ENCODE results near the gene CABP2.
"Not testable (repeated sequence)": the region's sequence is repeated elsewhere in the genome, so short reads cannot be mapped to it uniquely, and the experiment has no call there.

CABP2 gene

DNA sequence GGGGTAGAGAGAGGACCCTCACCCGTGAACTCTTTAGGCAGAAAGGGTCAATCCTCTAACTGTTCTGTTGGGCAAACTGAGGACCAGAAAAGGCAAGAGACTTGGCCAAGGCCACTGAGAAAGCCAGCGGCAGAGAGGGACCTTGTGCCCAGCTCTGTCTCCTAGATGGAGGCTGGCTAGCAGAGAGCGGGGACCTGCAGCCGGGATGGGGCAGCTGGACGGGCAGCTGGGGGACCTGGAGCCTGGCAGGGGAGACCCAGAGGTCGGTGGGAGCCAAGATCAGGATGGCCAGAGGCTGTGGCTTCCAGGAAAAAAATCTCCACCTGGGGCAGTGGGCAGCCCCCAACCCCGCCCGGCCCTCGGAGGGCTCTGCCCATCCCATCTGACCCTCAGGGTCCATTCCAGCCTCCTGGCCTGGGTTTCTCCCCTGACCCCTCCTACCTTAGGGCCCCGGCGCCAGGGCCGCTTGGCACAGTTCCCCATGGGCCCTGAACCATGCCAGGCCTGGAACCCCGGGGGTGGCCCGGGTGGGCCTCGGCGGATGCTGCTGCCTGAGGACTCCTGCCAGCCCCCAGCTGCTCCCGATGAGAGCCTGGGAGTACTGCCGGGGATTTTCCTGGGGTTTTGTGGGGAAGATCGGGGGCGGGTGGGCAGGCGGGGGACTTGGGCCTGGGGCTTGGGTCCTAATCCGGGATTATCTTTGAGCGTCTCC is at the start of gene CABP2:
Gene CABP2 (minus strand): TSS at position 603 of the 712 bp plus-strand sequence. CDS start 120 bp downstream, at position 483.
- no peak within 1 kb of the TSS for H3K9ac ChIP-seq (ENCODE audit: low read length in 2 of 2)
- no peaks in the 10 kb centered on the region for H3K9me3 ChIP-seq (ENCODE audit: control insufficient read depth in 2 of 2, low read length in 2 of 2)
- peaks cover 0 to 4% of the 10 kb centered on the region in 2 donors for H3K27me3 ChIP-seq (ENCODE audit: control insufficient read depth in 1 of 2, insufficient read depth in 2 of 2, low read length in 2 of 2)
- no peaks in the 10 kb centered on the region for H3K36me3 ChIP-seq (ENCODE audit: control insufficient read depth in 2 of 2, insufficient read depth in 2 of 2, low read length in 2 of 2)
- H3K4me3 ChIP-seq (ENCODE audit: low read length in 2 of 2) = no peak within 1 kb of the TSS
- H3K4me1 ChIP-seq (ENCODE audit: control insufficient read depth, insufficient read depth, low read length) = no peaks in the 10 kb centered on the region
- H3K27ac ChIP-seq (ENCODE audit: low read length) = no peak within 1 kb of the TSS

- Histone ChIP-seq H3K36me3 (ENCODE audit: control insufficient read depth in 2 of 2, insufficient read depth in 2 of 2, low read length in 2 of 2) (no peaks in the 10 kb centered on the region), H3K4me3 (ENCODE audit: low read length in 2 of 2) (no peak overlapping the region), H3K9me3 (ENCODE audit: control insufficient read depth in 2 of 2, low read length in 2 of 2) (no peaks in the 10 kb centered on the region), H3K9ac (ENCODE audit: low read length in 2 of 2) (no peak overlapping the region), H3K27me3 (ENCODE audit: control insufficient read depth in 1 of 2, insufficient read depth in 2 of 2, low read length in 2 of 2) (peaks cover 6 to 9% of the 10 kb centered on the region in 2 donors), H3K4me1 (ENCODE audit: control insufficient read depth, insufficient read depth, low read length) (no peaks in the 10 kb centered on the region), H3K27ac (ENCODE audit: low read length) (no peak overlapping the region)
These were observed 49.6 kb upstream of the CABP2 start for GRCh38 chr11:67572747-67573419.

GRCh38 chr11:67572305-67572704 is 49.1 kb upstream of the CABP2 start:
- H3K4me3 ChIP-seq (ENCODE audit: low read length in 2 of 2) = no peak overlapping the region
- no peaks in the 10 kb centered on the region for H3K36me3 ChIP-seq (ENCODE audit: control insufficient read depth in 2 of 2, insufficient read depth in 2 of 2, low read length in 2 of 2)
- no peaks in the 10 kb centered on the region for H3K9me3 ChIP-seq (ENCODE audit: control insufficient read depth in 2 of 2, low read length in 2 of 2)
- H3K4me1 ChIP-seq (ENCODE audit: control insufficient read depth, insufficient read depth, low read length) = no peaks in the 10 kb centered on the region
- no peak overlapping the region for H3K9ac ChIP-seq (ENCODE audit: low read length in 2 of 2)
- H3K27ac ChIP-seq (ENCODE audit: low read length) = no peak overlapping the region
- H3K27me3 ChIP-seq (ENCODE audit: control insufficient read depth in 1 of 2, insufficient read depth in 2 of 2, low read length in 2 of 2) = peaks cover 6 to 9% of the 10 kb centered on the region in 2 donors

- peaks cover 3 to 4% of the 10 kb centered on the region in 2 donors for H3K27me3 ChIP-seq (ENCODE audit: control insufficient read depth in 1 of 2, insufficient read depth in 2 of 2, low read length in 2 of 2)
- H3K9ac ChIP-seq (ENCODE audit: low read length in 2 of 2) = no peak overlapping the region
- H3K4me3 ChIP-seq (ENCODE audit: low read length in 2 of 2) = no peak overlapping the region
- H3K36me3 ChIP-seq (ENCODE audit: control insufficient read depth in 2 of 2, insufficient read depth in 2 of 2, low read length in 2 of 2) = no peaks in the 10 kb centered on the region
- no peaks in the 10 kb centered on the region for H3K9me3 ChIP-seq (ENCODE audit: control insufficient read depth in 2 of 2, low read length in 2 of 2)
- no peak overlapping the region for H3K27ac ChIP-seq (ENCODE audit: low read length)
- no peaks in the 10 kb centered on the region for H3K4me1 ChIP-seq (ENCODE audit: control insufficient read depth, insufficient read depth, low read length)
These were observed 48.2 kb upstream of the CABP2 start for GRCh38 chr11:67571443-67571842.

DNA sequence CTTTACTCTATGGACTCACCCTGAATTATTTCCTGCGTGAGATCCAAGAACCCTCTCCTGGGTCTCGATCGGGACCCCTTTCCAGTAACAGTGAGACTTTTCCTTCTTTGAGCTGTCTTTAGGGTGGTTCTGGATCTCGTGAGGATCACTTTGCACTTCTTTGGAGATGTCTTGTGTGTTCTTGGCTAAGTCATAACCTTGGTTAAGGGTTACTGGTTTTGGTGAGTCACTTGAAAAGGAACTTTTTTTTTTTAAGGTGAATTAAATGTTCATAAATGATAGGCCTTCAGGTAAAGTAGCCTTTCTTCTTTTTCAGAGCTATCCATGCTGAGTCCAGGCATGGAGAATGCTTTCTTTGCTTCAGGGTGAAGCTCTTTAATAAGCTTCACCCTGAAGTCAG is 41.0 kb upstream of the CABP2 start:
- Histone ChIP-seq H3K4me1 (ENCODE audit: control insufficient read depth, insufficient read depth, low read length) (no peaks in the 10 kb centered on the region), H3K9ac (ENCODE audit: low read length in 2 of 2) (no peak overlapping the region), H3K36me3 (ENCODE audit: control insufficient read depth in 2 of 2, insufficient read depth in 2 of 2, low read length in 2 of 2) (no peaks in the 10 kb centered on the region), H3K27me3 (ENCODE audit: control insufficient read depth in 1 of 2, insufficient read depth in 2 of 2, low read length in 2 of 2) (peaks cover 0 to 2% of the 10 kb centered on the region in 2 donors), H3K27ac (ENCODE audit: low read length) (no peak overlapping the region), H3K4me3 (ENCODE audit: low read length in 2 of 2) (no peak overlapping the region), H3K9me3 (ENCODE audit: control insufficient read depth in 2 of 2, low read length in 2 of 2) (no peaks in the 10 kb centered on the region)

- not testable (repeated sequence) for H3K9ac ChIP-seq (ENCODE audit: low read length in 2 of 2); H3K9me3 ChIP-seq (ENCODE audit: control insufficient read depth in 2 of 2, low read length in 2 of 2); H3K36me3 ChIP-seq (ENCODE audit: control insufficient read depth in 2 of 2, insufficient read depth in 2 of 2, low read length in 2 of 2); H3K4me3 ChIP-seq (ENCODE audit: low read length in 2 of 2); H3K27me3 ChIP-seq (ENCODE audit: control insufficient read depth in 1 of 2, insufficient read depth in 2 of 2, low read length in 2 of 2); H3K27ac ChIP-seq (ENCODE audit: low read length); H3K4me1 ChIP-seq (ENCODE audit: control insufficient read depth, insufficient read depth, low read length)
These were observed 40.5 kb upstream of the CABP2 start for GRCh38 chr11:67563705-67564114.

GRCh38 chr11:67562963-67563704 is 39.9 kb upstream of the CABP2 start:
- Histone ChIP-seq H3K27ac (ENCODE audit: low read length) (no peak overlapping the region), H3K9ac (ENCODE audit: low read length in 2 of 2) (no peak overlapping the region), H3K36me3 (ENCODE audit: control insufficient read depth in 2 of 2, insufficient read depth in 2 of 2, low read length in 2 of 2) (no peaks in the 10 kb centered on the region), H3K4me3 (ENCODE audit: low read length in 2 of 2) (no peak overlapping the region), H3K9me3 (ENCODE audit: control insufficient read depth in 2 of 2, low read length in 2 of 2) (no peaks in the 10 kb centered on the region), H3K4me1 (ENCODE audit: control insufficient read depth, insufficient read depth, low read length) (no peaks in the 10 kb centered on the region), H3K27me3 (ENCODE audit: control insufficient read depth in 1 of 2, insufficient read depth in 2 of 2, low read length in 2 of 2) (peaks cover 0 to 7% of the 10 kb centered on the region in 2 donors)

DNA sequence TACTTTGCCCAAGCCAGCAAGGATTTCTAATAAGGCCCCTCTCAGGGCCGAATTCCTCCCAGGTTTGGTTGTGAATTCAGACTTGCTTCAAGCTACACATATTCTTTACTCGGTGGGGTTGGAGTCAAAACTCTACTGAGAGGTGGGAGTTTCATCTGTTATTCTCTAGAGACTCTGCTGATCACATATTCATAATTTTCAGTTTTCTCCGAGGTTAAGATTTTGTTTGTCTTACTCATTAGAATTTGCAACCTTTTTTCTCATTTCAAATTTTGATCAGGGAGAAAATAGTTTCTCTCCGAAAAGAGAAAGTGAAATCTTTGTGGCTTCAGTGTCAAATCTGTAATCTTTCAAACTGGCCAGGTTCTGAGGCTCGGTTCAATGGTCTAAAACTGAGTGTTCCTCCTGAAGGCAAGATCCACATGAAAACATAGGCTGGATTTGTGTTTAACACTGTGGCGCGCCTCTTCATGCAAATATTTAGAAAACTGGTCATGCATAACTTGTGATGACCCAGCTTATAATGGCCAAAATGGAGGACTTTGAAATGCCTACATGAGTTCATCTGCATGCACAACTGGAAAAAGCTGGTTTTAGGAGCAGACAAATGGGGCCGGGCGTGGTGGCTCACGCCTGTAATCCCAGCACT is 38.8 kb upstream of the CABP2 start:
- Histone ChIP-seq H3K36me3 (ENCODE audit: control insufficient read depth in 2 of 2, insufficient read depth in 2 of 2, low read length in 2 of 2) (no peaks in the 10 kb centered on the region), H3K27me3 (ENCODE audit: control insufficient read depth in 1 of 2, insufficient read depth in 2 of 2, low read length in 2 of 2) (peaks cover 0 to 8% of the 10 kb centered on the region in 2 donors), H3K9me3 (ENCODE audit: control insufficient read depth in 2 of 2, low read length in 2 of 2) (no peaks in the 10 kb centered on the region), H3K27ac (ENCODE audit: low read length) (no peak overlapping the region), H3K4me3 (ENCODE audit: low read length in 2 of 2) (no peak overlapping the region), H3K4me1 (ENCODE audit: control insufficient read depth, insufficient read depth, low read length) (no peaks in the 10 kb centered on the region), H3K9ac (ENCODE audit: low read length in 2 of 2) (no peak overlapping the region)

DNA sequence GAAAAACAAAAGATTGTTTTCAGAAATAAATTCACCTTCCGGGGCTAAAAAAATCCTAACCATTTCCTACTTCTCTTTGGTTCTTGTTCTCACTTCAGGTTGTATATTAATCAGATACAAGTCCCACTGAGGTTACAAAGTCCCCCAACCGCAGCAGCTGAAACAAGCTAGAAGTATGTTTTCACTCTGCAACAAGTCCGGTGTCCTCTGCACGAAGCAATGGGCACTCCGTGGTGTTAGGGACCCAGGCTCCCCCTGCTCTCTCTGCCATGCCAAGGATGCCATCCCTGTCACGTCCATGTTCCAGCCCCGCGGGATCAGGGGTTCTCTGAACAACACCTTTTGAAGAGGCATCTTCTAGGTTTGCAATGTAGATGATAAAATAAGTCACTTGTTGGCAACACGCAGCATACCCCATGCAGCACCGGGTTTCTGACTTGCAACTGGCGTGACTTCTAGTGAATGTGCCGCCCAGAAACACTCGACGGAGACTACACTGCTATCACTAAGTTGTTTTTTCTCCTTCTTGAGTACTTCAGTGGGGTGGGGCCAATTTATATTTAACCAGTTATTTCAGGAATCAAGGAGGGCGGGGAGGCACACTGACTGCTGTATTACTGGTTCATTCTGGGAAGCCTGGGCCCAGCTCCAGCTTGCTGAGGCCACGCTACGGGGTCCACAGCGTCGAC is 35.0 kb upstream of the CABP2 start:
- no peak overlapping the region for H3K27ac ChIP-seq (ENCODE audit: low read length)

GRCh38 chr11:67556244-67556643 is 33.0 kb upstream of the CABP2 start:
- no peak overlapping the region for H3K27ac ChIP-seq (ENCODE audit: low read length)
- no peaks in the 10 kb centered on the region for H3K4me1 ChIP-seq (ENCODE audit: control insufficient read depth, insufficient read depth, low read length)
- no peak overlapping the region for H3K4me3 ChIP-seq (ENCODE audit: low read length in 2 of 2)
- no peaks in the 10 kb centered on the region for H3K9me3 ChIP-seq (ENCODE audit: control insufficient read depth in 2 of 2, low read length in 2 of 2)
- H3K9ac ChIP-seq (ENCODE audit: low read length in 2 of 2) = no peak overlapping the region
- peaks cover 0 to 8% of the 10 kb centered on the region in 2 donors for H3K27me3 ChIP-seq (ENCODE audit: control insufficient read depth in 1 of 2, insufficient read depth in 2 of 2, low read length in 2 of 2)
- H3K36me3 ChIP-seq (ENCODE audit: control insufficient read depth in 2 of 2, insufficient read depth in 2 of 2, low read length in 2 of 2) = no peaks in the 10 kb centered on the region

More for the DNA sequence above, 35.0 kb upstream of the CABP2 start:
- H3K4me1 ChIP-seq (ENCODE audit: control insufficient read depth, insufficient read depth, low read length) = no peaks in the 10 kb centered on the region
- peaks cover 0 to 8% of the 10 kb centered on the region in 2 donors for H3K27me3 ChIP-seq (ENCODE audit: control insufficient read depth in 1 of 2, insufficient read depth in 2 of 2, low read length in 2 of 2)
- H3K9ac ChIP-seq (ENCODE audit: low read length in 2 of 2) = no peak overlapping the region
- H3K9me3 ChIP-seq (ENCODE audit: control insufficient read depth in 2 of 2, low read length in 2 of 2) = no peaks in the 10 kb centered on the region
- no peak overlapping the region for H3K4me3 ChIP-seq (ENCODE audit: low read length in 2 of 2)
- no peaks in the 10 kb centered on the region for H3K36me3 ChIP-seq (ENCODE audit: control insufficient read depth in 2 of 2, insufficient read depth in 2 of 2, low read length in 2 of 2)
